ENCODE measurements around the gene GALNT2.

The GALNT2 gene

GRCh38 chr1:230125640-230126528 is 58.8 kb downstream of the GALNT2 start:
- Histone ChIP-seq H3K27ac (ENCODE audit: low read depth, low read length) (no peak overlapping the region), H3K9ac (ENCODE audit: low read length) (no peak overlapping the region), H3K36me3 (ENCODE audit: control insufficient read depth, insufficient read depth, low read length) (no peaks in the 10 kb centered on the region)

GRCh38 chr1:230126529-230127104 is 59.6 kb downstream of the GALNT2 start:
- H3K9me3 ChIP-seq (ENCODE audit: control insufficient read depth, insufficient read depth, low read depth, low read length) = no peaks in the 10 kb centered on the region
- no peak overlapping the region for H3K27ac ChIP-seq (ENCODE audit: low read depth, low read length)
- peaks cover 40% of the 10 kb centered on the region for H3K4me1 ChIP-seq (ENCODE audit: control insufficient read depth, insufficient read depth, low read length)
- peak overlapping the region; percentile 6; the same call in 1 of the 2 replicates for H3K4me3 ChIP-seq (ENCODE audit: low read depth, low read length)
- H3K9ac ChIP-seq (ENCODE audit: low read length) = peak overlapping the region; percentile 12
- H3K36me3 ChIP-seq (ENCODE audit: control insufficient read depth, insufficient read depth, low read length) = no peaks in the 10 kb centered on the region
- H3K27me3 ChIP-seq (ENCODE audit: control insufficient read depth, insufficient read depth, low read length) = no peaks in the 10 kb centered on the region

More at GRCh38 chr1:230125640-230126528, 58.8 kb downstream of the GALNT2 start:
- Histone ChIP-seq H3K9me3 (ENCODE audit: control insufficient read depth, insufficient read depth, low read depth, low read length) (no peaks in the 10 kb centered on the region), H3K4me3 (ENCODE audit: low read depth, low read length) (no peak overlapping the region), H3K27me3 (ENCODE audit: control insufficient read depth, insufficient read depth, low read length) (no peaks in the 10 kb centered on the region), H3K4me1 (ENCODE audit: control insufficient read depth, insufficient read depth, low read length) (peaks cover 40% of the 10 kb centered on the region)

- no peaks in the 10 kb centered on the region for H3K27me3 ChIP-seq (ENCODE audit: control insufficient read depth, insufficient read depth, low read length)
- peak overlapping the region; percentile 12 for H3K9ac ChIP-seq (ENCODE audit: low read length)
- H3K4me1 ChIP-seq (ENCODE audit: control insufficient read depth, insufficient read depth, low read length) = peaks cover 40% of the 10 kb centered on the region
- H3K9me3 ChIP-seq (ENCODE audit: control insufficient read depth, insufficient read depth, low read depth, low read length) = no peaks in the 10 kb centered on the region
- H3K36me3 ChIP-seq (ENCODE audit: control insufficient read depth, insufficient read depth, low read length) = no peaks in the 10 kb centered on the region
- no peak overlapping the region for H3K27ac ChIP-seq (ENCODE audit: low read depth, low read length)
- H3K4me3 ChIP-seq (ENCODE audit: low read depth, low read length) = peak overlapping the region; percentile 6; the same call in 1 of the 2 replicates
Measured at GRCh38 chr1:230127105-230128054, 60.3 kb downstream of the GALNT2 start.

- Histone ChIP-seq H3K4me1 (ENCODE audit: control insufficient read depth, insufficient read depth, low read length) (peaks cover 40% of the 10 kb centered on the region), H3K9me3 (ENCODE audit: control insufficient read depth, insufficient read depth, low read depth, low read length) (no peaks in the 10 kb centered on the region), H3K27ac (ENCODE audit: low read depth, low read length) (no peak overlapping the region)
Measured at GRCh38 chr1:230128569-230129285, 61.7 kb downstream of the GALNT2 start.

GRCh38 chr1:230129341-230129740 is 62.3 kb downstream of the GALNT2 start:
- Histone ChIP-seq H3K4me3 (ENCODE audit: low read depth, low read length) (no peak overlapping the region), H3K36me3 (ENCODE audit: control insufficient read depth, insufficient read depth, low read length) (no peaks in the 10 kb centered on the region), H3K9me3 (ENCODE audit: control insufficient read depth, insufficient read depth, low read depth, low read length) (no peaks in the 10 kb centered on the region), H3K9ac (ENCODE audit: low read length) (no peak overlapping the region), H3K27me3 (ENCODE audit: control insufficient read depth, insufficient read depth, low read length) (no peaks in the 10 kb centered on the region), H3K27ac (ENCODE audit: low read depth, low read length) (no peak overlapping the region), H3K4me1 (ENCODE audit: control insufficient read depth, insufficient read depth, low read length) (peaks cover 40% of the 10 kb centered on the region)

More at GRCh38 chr1:230128569-230129285, 61.7 kb downstream of the GALNT2 start:
- Histone ChIP-seq H3K4me3 (ENCODE audit: low read depth, low read length) (no peak overlapping the region), H3K27me3 (ENCODE audit: control insufficient read depth, insufficient read depth, low read length) (no peaks in the 10 kb centered on the region), H3K36me3 (ENCODE audit: control insufficient read depth, insufficient read depth, low read length) (no peaks in the 10 kb centered on the region), H3K9ac (ENCODE audit: low read length) (no peak overlapping the region)

- Histone ChIP-seq H3K9me3 (ENCODE audit: control insufficient read depth, insufficient read depth, low read depth, low read length) (no peaks in the 10 kb centered on the region), H3K27ac (ENCODE audit: low read depth, low read length) (no peak overlapping the region), H3K4me3 (ENCODE audit: low read depth, low read length) (no peak overlapping the region), H3K4me1 (ENCODE audit: control insufficient read depth, insufficient read depth, low read length) (peaks cover 39% of the 10 kb centered on the region), H3K36me3 (ENCODE audit: control insufficient read depth, insufficient read depth, low read length) (no peaks in the 10 kb centered on the region), H3K9ac (ENCODE audit: low read length) (no peak overlapping the region), H3K27me3 (ENCODE audit: control insufficient read depth, insufficient read depth, low read length) (no peaks in the 10 kb centered on the region)
Measured at GRCh38 chr1:230130172-230130944, 63.3 kb downstream of the GALNT2 start.

- Histone ChIP-seq H3K9ac (ENCODE audit: low read length) (no peak overlapping the region), H3K4me3 (ENCODE audit: low read depth, low read length) (no peak overlapping the region), H3K27ac (ENCODE audit: low read depth, low read length) (no peak overlapping the region), H3K36me3 (ENCODE audit: control insufficient read depth, insufficient read depth, low read length) (no peaks in the 10 kb centered on the region), H3K27me3 (ENCODE audit: control insufficient read depth, insufficient read depth, low read length) (no peaks in the 10 kb centered on the region), H3K9me3 (ENCODE audit: control insufficient read depth, insufficient read depth, low read depth, low read length) (no peaks in the 10 kb centered on the region), H3K4me1 (ENCODE audit: control insufficient read depth, insufficient read depth, low read length) (peaks cover 32% of the 10 kb centered on the region)
Measured at GRCh38 chr1:230131457-230131856, 64.4 kb downstream of the GALNT2 start.

GRCh38 chr1:230132758-230133157 is 65.7 kb downstream of the GALNT2 start:
- no peak overlapping the region for H3K27ac ChIP-seq (ENCODE audit: low read depth, low read length)
- no peaks in the 10 kb centered on the region for H3K27me3 ChIP-seq (ENCODE audit: control insufficient read depth, insufficient read depth, low read length)
- peaks cover 23% of the 10 kb centered on the region; the same call in 1 of the 2 replicates for H3K4me1 ChIP-seq (ENCODE audit: control insufficient read depth, insufficient read depth, low read length)
- no peaks in the 10 kb centered on the region for H3K36me3 ChIP-seq (ENCODE audit: control insufficient read depth, insufficient read depth, low read length)
- H3K9me3 ChIP-seq (ENCODE audit: control insufficient read depth, insufficient read depth, low read depth, low read length) = no peaks in the 10 kb centered on the region
- no peak overlapping the region for H3K4me3 ChIP-seq (ENCODE audit: low read depth, low read length)
- no peak overlapping the region for H3K9ac ChIP-seq (ENCODE audit: low read length)

GRCh38 chr1:230135726-230136125 is 68.7 kb downstream of the GALNT2 start:
- Histone ChIP-seq H3K27me3 (ENCODE audit: control insufficient read depth, insufficient read depth, low read length) (no peaks in the 10 kb centered on the region), H3K36me3 (ENCODE audit: control insufficient read depth, insufficient read depth, low read length) (no peaks in the 10 kb centered on the region), H3K4me3 (ENCODE audit: low read depth, low read length) (no peak overlapping the region), H3K9me3 (ENCODE audit: control insufficient read depth, insufficient read depth, low read depth, low read length) (no peaks in the 10 kb centered on the region), H3K9ac (ENCODE audit: low read length) (no peak overlapping the region), H3K4me1 (ENCODE audit: control insufficient read depth, insufficient read depth, low read length) (peaks cover 20% of the 10 kb centered on the region), H3K27ac (ENCODE audit: low read depth, low read length) (no peak overlapping the region)
